ENCODE measurements around the gene PEMT.

DNA sequence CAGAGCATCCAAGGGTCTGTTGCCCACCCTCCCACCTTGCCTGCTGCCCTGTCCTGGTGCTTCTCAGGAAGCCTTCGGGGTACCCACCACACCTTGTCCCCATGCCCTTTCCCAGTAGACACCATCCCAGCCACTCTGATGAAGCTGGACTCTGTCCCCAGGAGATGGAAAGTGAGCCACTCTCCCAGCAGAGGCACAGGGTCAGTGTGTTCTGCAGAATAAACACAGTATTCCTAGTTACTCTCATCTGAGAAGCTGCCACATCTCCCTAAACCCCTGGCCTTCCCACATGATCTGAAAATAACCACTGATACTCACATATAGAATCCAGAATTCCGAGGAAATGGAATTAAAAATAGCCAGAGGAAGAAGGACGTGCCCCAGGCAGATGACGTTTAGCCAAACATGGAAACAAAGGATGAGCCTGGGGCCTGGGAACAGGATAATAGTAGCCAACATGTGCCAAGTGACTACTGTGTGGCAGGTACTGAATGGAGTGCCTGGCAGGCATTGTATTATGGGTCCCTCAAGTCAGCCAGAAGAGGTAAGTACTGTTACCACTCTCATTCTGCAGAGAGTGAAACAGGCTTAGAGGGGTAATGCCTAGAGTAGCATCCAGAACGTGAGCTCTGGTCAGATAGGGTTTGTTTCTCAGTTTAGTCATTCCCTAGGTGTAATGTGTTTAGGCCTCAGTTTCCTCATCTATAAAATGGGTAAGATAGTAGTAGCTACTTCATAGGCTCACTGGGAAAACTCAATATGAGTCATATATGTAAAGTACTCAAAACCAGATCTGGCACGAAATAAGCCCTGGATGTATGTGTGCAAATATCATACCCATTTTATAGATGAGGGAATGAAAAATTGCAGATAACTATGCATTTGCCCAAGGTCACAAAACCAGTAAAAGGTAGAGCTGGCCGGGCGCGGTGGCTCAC is 20.8 kb upstream of the PEMT start:
- TF ChIP-seq BHLHE40 (IDR thresholded peaks at IDR 0.05; ENCODE audit: low read depth, low read length), result no peak
- TF ChIP-seq CTCF (IDR thresholded peaks at IDR 0.05), result no peak
- TF ChIP-seq ZC3H11A (IDR thresholded peaks at IDR 0.05), result no peak
- TF ChIP-seq PBX3 (IDR thresholded peaks at IDR 0.05), result no peak
- no peak for TF ChIP-seq HES2 (IDR thresholded peaks at IDR 0.05)
- TF ChIP-seq POLR2A (IDR thresholded peaks at IDR 0.05; ENCODE audit: low read length), result no peak
- TF ChIP-seq CHD2 (IDR thresholded peaks at IDR 0.05; ENCODE audit: low read length, partially characterized antibody), result no peak
- TF ChIP-seq HMGXB4 (CRISPR knock-in tag; IDR thresholded peaks at IDR 0.05; ENCODE audit: borderline replicate concordance), result no peak
